Fibroblast of lung (primary cell): Measurements from ENCODE around the gene CNNM1.

ENCODE experiments used
- EZH2 ChIP-seq: IDR thresholded peaks from 2 replicates; pipeline ENCODE4 v1.5.1; 2012; ENCODE audit warnings: low read length, control low read depth, mild to moderate bottlenecking; ENCODE audit errors: missing control alignments
- TF ChIP-seq, protein P1 (sequence below), 2 donors: IDR thresholded peaks in 1 of 2; conservative IDR thresholded peaks in 1 of 2; 1 replicate in 1 of 2; 2 replicates in 1 of 2; pipeline ENCODE4 v1.5.1; 2011 to 2012; ENCODE audit warnings: low read length in 2 of 2, control low read depth in 1 of 2, inconsistent platforms in 1 of 2, low read depth in 1 of 2, mild to moderate bottlenecking in 1 of 2

DNA sequence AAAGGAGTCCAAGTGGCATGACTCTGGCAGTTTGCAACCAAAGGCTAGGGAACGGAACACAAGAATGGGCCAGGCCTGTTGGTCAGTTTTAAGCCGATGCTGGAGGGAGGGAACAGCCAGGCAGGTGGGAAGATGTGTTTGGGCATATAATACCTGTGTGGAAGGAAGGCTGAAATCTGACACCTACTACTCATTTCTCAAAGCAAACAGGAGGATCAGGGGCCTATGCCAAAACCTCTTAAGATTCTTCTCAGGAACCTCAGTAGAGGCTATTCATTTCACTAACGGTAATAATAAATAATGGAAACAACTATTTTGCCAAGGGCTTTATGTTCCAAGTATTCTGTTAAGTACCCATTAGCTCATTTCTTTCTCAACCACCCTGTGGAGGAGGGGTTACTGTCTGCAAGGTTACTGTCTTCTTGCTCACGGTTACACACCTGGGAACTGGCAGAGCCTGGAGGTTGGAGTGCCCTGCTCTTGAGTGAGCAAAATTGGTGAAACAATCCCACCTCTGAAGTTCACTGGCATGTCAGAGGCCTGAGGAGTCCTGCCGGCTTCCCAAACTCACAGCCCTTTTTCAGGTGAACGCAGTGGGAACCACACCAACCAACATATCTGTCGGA is 65.7 kb downstream of the CNNM1 start:
- no peak for TF ChIP-seq EZH2
- TF ChIP-seq, protein P1, sequence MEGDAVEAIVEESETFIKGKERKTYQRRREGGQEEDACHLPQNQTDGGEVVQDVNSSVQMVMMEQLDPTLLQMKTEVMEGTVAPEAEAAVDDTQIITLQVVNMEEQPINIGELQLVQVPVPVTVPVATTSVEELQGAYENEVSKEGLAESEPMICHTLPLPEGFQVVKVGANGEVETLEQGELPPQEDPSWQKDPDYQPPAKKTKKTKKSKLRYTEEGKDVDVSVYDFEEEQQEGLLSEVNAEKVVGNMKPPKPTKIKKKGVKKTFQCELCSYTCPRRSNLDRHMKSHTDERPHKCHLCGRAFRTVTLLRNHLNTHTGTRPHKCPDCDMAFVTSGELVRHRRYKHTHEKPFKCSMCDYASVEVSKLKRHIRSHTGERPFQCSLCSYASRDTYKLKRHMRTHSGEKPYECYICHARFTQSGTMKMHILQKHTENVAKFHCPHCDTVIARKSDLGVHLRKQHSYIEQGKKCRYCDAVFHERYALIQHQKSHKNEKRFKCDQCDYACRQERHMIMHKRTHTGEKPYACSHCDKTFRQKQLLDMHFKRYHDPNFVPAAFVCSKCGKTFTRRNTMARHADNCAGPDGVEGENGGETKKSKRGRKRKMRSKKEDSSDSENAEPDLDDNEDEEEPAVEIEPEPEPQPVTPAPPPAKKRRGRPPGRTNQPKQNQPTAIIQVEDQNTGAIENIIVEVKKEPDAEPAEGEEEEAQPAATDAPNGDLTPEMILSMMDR (conservative IDR thresholded peaks at IDR 0.05 in 1 of 2, IDR thresholded peaks at IDR 0.05 in 1 of 2; ENCODE audit: low read depth in 1 of 2, low read length in 2 of 2), result no peak
